Measurements from ENCODE around the gene LEAP2. TPM values are rescaled to one million over a fixed set of nuclear protein-coding genes. Genes with fewer than 3 reads are reported as not detected.

LEAP2 gene
- polyA plus RNA-seq, 1 donor from 2014 or later = 1.6 TPM

DNA sequence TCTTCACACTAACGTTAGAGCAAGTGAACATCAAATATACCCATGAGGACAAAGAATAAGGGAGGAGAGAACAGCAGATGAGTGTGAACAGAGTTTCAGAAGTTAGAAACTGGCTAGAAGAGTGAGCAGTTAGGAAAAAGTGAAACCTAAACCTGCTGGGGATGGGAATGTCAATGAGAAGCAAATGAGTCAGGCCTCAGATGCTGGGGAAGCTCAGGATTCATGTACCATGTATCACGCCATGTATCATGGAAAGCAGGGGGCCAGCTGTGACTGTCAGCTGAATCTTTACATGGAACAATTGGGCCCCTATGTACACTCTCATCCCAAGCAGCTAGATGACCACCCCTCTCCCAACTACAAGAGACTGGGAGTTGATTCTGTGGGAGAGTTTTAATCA lies 23.4 kb upstream of the LEAP2 start:
- no peaks in the 10 kb centered on the region for H3K79me2 ChIP-seq (replicated peaks; ENCODE audit: insufficient read depth, low read length)
- H3F3A ChIP-seq (ENCODE audit: insufficient read depth, low read length, poor library complexity, severe bottlenecking) = no peaks in the 10 kb centered on the region
- H3K27ac ChIP-seq (ENCODE audit: low read length) = no peak overlapping the region
- no peaks in the 10 kb centered on the region for H3K9me2 ChIP-seq (ENCODE audit: insufficient read depth, low read length)
- TF ChIP-seq RAD21 (conservative IDR thresholded peaks at IDR 0.05) (no peak), MXI1 (conservative IDR thresholded peaks at IDR 0.05; ENCODE audit: poor library complexity, severe bottlenecking) (no peak), CTCF (IDR thresholded peaks at IDR 0.05; ENCODE audit: poor library complexity, severe bottlenecking) (no peak), POLR2AphosphoS5 (IDR thresholded peaks at IDR 0.05) (no peak), EP300 (conservative IDR thresholded peaks at IDR 0.05; ENCODE audit: poor library complexity, severe bottlenecking) (no peak), REST (IDR thresholded peaks at IDR 0.05; ENCODE audit: borderline replicate concordance) (no peak), TAF1 (IDR thresholded peaks at IDR 0.05; ENCODE audit: low read depth) (no peak), SMC3 (conservative IDR thresholded peaks at IDR 0.05; ENCODE audit: poor library complexity) (no peak), EZH2 (IDR thresholded peaks at IDR 0.05; ENCODE audit: borderline replicate concordance, insufficient read depth, low read length, poor library complexity, severe bottlenecking) (no peak)
- H3K36me3 ChIP-seq (ENCODE audit: insufficient read depth, low read length) = no peaks in the 10 kb centered on the region
- no peaks in the 10 kb centered on the region for H3K27me3 ChIP-seq (ENCODE audit: insufficient read depth, low read depth, low read length)
- no peaks in the 10 kb centered on the region for H3K9me3 ChIP-seq (ENCODE audit: low read length)
- no peaks in the 10 kb centered on the region for H4K20me1 ChIP-seq (ENCODE audit: insufficient read depth)
- H3K9ac ChIP-seq (ENCODE audit: low read length) = no peak overlapping the region
- H3K4me3 ChIP-seq (ENCODE audit: low read length) = no peak overlapping the region
- no peak overlapping the region for H3K4me2 ChIP-seq (ENCODE audit: low read length)
- no peak overlapping the region for H2AFZ ChIP-seq (ENCODE audit: low read depth, low read length)

GRCh38 chr5:132853323-132853722 lies 20.1 kb upstream of the LEAP2 start:
- TF ChIP-seq EZH2 (IDR thresholded peaks at IDR 0.05; ENCODE audit: borderline replicate concordance, insufficient read depth, low read length, poor library complexity, severe bottlenecking) (no peak), EP300 (conservative IDR thresholded peaks at IDR 0.05; ENCODE audit: poor library complexity, severe bottlenecking) (no peak), REST (IDR thresholded peaks at IDR 0.05; ENCODE audit: borderline replicate concordance) (no peak), POLR2AphosphoS5 (IDR thresholded peaks at IDR 0.05) (no peak), CTCF (IDR thresholded peaks at IDR 0.05; ENCODE audit: poor library complexity, severe bottlenecking) (no peak), TAF1 (IDR thresholded peaks at IDR 0.05; ENCODE audit: low read depth) (no peak), SMC3 (conservative IDR thresholded peaks at IDR 0.05; ENCODE audit: poor library complexity) (no peak), RAD21 (conservative IDR thresholded peaks at IDR 0.05) (no peak), MXI1 (conservative IDR thresholded peaks at IDR 0.05; ENCODE audit: poor library complexity, severe bottlenecking) (no peak)
- no peak overlapping the region for H3K27ac ChIP-seq (ENCODE audit: low read length)
- no peaks in the 10 kb centered on the region for H3K79me2 ChIP-seq (replicated peaks; ENCODE audit: insufficient read depth, low read length)
- H3K9me2 ChIP-seq (ENCODE audit: insufficient read depth, low read length) = no peaks in the 10 kb centered on the region
- no peaks in the 10 kb centered on the region for H4K20me1 ChIP-seq (ENCODE audit: insufficient read depth)
- no peak overlapping the region for H3K9ac ChIP-seq (ENCODE audit: low read length)
- H3K9me3 ChIP-seq (ENCODE audit: low read length) = no peaks in the 10 kb centered on the region
- no peaks in the 10 kb centered on the region for H3K27me3 ChIP-seq (ENCODE audit: insufficient read depth, low read depth, low read length)
- H3K4me2 ChIP-seq (ENCODE audit: low read length) = no peak overlapping the region
- no peaks in the 10 kb centered on the region for H3K36me3 ChIP-seq (ENCODE audit: insufficient read depth, low read length)
- no peak overlapping the region for H3K4me3 ChIP-seq (ENCODE audit: low read length)
- no peaks in the 10 kb centered on the region for H3F3A ChIP-seq (ENCODE audit: insufficient read depth, low read length, poor library complexity, severe bottlenecking)
- no peak overlapping the region for H2AFZ ChIP-seq (ENCODE audit: low read depth, low read length)
